Upper lobe of left lung (tissue), 4 donors: Measurements from ENCODE around the gene LCOR.

Source experiments
- EP300 ChIP-seq, 4 donors: sonication (generic); formaldehyde crosslinking; IDR thresholded peaks; one replicate each; pipeline ENCODE4 v1.5.1; 2017; ENCODE audit warnings: antibody characterized with exemption in 4 of 4, control low read depth in 2 of 4
- POLR2A ChIP-seq, 4 donors: fragments of 450-650 bp; IDR thresholded peaks; one replicate each; pipeline ENCODE4 v1.5.1; 2016 to 2017; ENCODE audit warnings: antibody characterized with exemption in 4 of 4, mild to moderate bottlenecking in 2 of 4
- POLR2AphosphoS5 ChIP-seq, 2 donors: sonication (generic); formaldehyde crosslinking; IDR thresholded peaks; one replicate each; pipeline ENCODE4 v1.5.1; 2017; ENCODE audit warnings: antibody characterized with exemption in 2 of 2
- TF ChIP-seq, protein P1 (sequence below), 6 experiments: fragments of 450-650 bp in 4 of 6; fragments of 200-600 bp in 2 of 6; sonication (generic) in 2 of 6; IDR thresholded peaks; one replicate each; pipeline ENCODE4 v1.5.1; 2016 to 2019; ENCODE audit warnings: antibody characterized with exemption in 6 of 6

DNA sequence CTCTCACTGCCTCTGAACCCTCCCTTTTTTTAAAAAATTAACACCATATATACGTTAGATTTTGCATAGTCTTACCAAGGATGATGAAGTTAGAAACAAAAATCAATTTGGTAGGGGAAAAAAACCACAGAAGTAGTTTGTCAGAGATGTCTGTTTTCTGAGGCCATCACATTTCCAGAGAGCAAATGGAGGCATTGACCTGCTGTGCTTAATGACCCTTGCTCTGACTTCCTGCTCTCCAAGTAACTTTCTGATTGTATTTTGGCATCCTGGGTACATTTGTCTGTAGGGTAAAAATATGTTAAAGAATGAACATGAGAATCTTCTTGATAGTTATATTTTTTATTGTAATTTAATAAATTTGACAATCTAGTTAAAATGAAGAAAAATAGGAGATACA, 140.2 kb downstream of the LCOR start:
- TF ChIP-seq POLR2AphosphoS5 (IDR thresholded peaks at IDR 0.05): no peak
- TF ChIP-seq, protein P1, sequence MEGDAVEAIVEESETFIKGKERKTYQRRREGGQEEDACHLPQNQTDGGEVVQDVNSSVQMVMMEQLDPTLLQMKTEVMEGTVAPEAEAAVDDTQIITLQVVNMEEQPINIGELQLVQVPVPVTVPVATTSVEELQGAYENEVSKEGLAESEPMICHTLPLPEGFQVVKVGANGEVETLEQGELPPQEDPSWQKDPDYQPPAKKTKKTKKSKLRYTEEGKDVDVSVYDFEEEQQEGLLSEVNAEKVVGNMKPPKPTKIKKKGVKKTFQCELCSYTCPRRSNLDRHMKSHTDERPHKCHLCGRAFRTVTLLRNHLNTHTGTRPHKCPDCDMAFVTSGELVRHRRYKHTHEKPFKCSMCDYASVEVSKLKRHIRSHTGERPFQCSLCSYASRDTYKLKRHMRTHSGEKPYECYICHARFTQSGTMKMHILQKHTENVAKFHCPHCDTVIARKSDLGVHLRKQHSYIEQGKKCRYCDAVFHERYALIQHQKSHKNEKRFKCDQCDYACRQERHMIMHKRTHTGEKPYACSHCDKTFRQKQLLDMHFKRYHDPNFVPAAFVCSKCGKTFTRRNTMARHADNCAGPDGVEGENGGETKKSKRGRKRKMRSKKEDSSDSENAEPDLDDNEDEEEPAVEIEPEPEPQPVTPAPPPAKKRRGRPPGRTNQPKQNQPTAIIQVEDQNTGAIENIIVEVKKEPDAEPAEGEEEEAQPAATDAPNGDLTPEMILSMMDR (IDR thresholded peaks at IDR 0.05): no peak
- no peak for TF ChIP-seq POLR2A (IDR thresholded peaks at IDR 0.05)
- no peak for TF ChIP-seq EP300 (IDR thresholded peaks at IDR 0.05)
